Measurements from ENCODE around the gene CYB561D2.

Gene CYB561D2

GRCh38 chr3:50395070-50395860, 44.6 kb downstream of the CYB561D2 start:
- no peak for DNase-seq

GRCh38 chr3:50396502-50396901, 45.8 kb downstream of the CYB561D2 start:
- no peak for DNase-seq

DNA sequence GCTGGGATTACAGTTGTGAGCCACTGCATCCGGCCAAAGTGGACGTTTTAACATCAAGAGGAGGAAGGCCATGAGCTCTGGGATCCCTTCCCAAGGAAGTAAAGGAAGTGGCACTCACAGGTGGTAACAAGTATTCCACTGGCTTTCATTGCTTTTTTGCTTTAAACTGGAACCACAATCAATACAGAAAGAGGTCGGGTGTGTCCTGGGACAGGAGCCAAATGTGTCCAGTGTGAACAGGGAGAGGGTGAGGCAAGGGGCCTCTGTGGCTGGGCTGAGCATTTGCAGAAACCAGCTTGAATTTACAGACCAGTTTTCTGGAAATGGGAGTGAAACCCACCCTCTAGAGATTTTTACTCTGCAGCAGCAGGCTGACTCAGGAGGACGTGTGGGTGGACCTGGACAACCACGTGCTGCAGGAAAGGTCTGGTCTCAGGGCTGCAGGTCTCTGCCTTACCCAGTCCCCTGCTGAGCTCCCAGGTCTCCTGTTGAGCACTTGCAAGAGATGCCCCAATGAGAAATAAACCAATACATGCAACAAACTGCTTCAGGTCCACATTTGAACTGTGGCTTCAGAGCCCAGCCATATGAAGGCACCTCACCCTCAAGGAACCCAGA, 51.4 kb downstream of the CYB561D2 start:
- DNase-seq, result no peak

Measured in CD4-positive, alpha-beta T cell treated with Interleukin-12 subunit alpha and Interleukin-12 subunit beta, for 1 hour (primary cell).